HepG2 (cell line): ENCODE measurements around the gene NOXO1.
A peak's percentile ranks its signal among the peaks of the same experiment; 100 is the strongest.

ENCODE experiments used
- ATF7 ChIP-seq, 2 experiments: fragments of 450-650 bp in 1 of 2; sonication (generic) in 1 of 2; formaldehyde crosslinking in 1 of 2; IDR thresholded peaks; 2 replicates each; pipeline versions ENCODE4 v1.4.0 to v1.6.1; 2016 to 2020; ENCODE audit warnings: antibody characterized with exemption in 1 of 2, mild to moderate bottlenecking in 1 of 2, missing genetic modification reagents in 1 of 2
- CBFB ChIP-seq: sonication (generic); formaldehyde crosslinking; IDR thresholded peaks from 2 replicates; pipeline ENCODE4 v1.4.0; 2020; ENCODE audit warnings: missing genetic modification reagents
- ISX ChIP-seq: sonication (generic); formaldehyde crosslinking; conservative IDR thresholded peaks from 2 replicates; pipeline ENCODE4 v1.5.0; 2020; ENCODE audit warnings: missing genetic modification reagents
- PAX8 ChIP-seq: sonication (generic); formaldehyde crosslinking; IDR thresholded peaks from 2 replicates; pipeline ENCODE4 v1.8.0; 2022; ENCODE audit warnings: mild to moderate bottlenecking, missing genetic modification reagents, borderline replicate concordance

GRCh38 chr16:1929578-1930337 is 51.5 kb downstream of the NOXO1 start:
- peak; percentile 89; the same call in 1 of the 2 replicates for TF ChIP-seq PAX8 (CRISPR knock-in tag)
- TF ChIP-seq ATF7 (IDR thresholded peaks at IDR 0.05): no peak
- TF ChIP-seq ATF7 (CRISPR knock-in tag; IDR thresholded peaks at IDR 0.05): no peak
- peak; percentile 69; the same call in 1 of the 2 replicates for TF ChIP-seq CBFB (CRISPR knock-in tag)
- no peak for TF ChIP-seq ISX (CRISPR knock-in tag)
